Lung (tissue), 12 donors: ENCODE results near the gene FHL1. TPM values are rescaled to one million over a fixed set of nuclear protein-coding genes. Genes with fewer than 3 reads are reported as not detected.

Experiments
- ATAC-seq: fragments of 200-7000 bp; cut with Tn5 transposase; one replicate; pipeline ENCODE4 v1.9.1; 2020; ENCODE audit warnings: moderate number of reproducible peaks; ENCODE audit not compliant: insufficient read depth, low FRiP score
- DNase-seq, 3 donors: peaks; one replicate each; pipeline ENCODE4 v3.0.0-alpha.2; 2013 to 2017
- H3K27ac ChIP-seq, 2 donors: one replicate each; pipeline ENCODE4 v1.5.1; 2013; ENCODE audit warnings: mild to moderate bottlenecking in 2 of 2, moderate library complexity in 2 of 2, control low read depth in 1 of 2, inconsistent platforms in 1 of 2, low read depth in 1 of 2, low read length in 1 of 2
- H3K27me3 ChIP-seq, 3 donors: one replicate each; pipeline ENCODE4 v1.5.1; 2013; ENCODE audit warnings: low read length in 2 of 3; ENCODE audit not compliant: control insufficient read depth in 3 of 3, insufficient read depth in 3 of 3
- H3K36me3 ChIP-seq, 4 donors: one replicate each; pipeline ENCODE4 v1.5.1; 2013; ENCODE audit warnings: low read length in 4 of 4, mild to moderate bottlenecking in 1 of 4, moderate library complexity in 1 of 4; ENCODE audit not compliant: control insufficient read depth in 4 of 4, insufficient read depth in 4 of 4
- H3K4me1 ChIP-seq, 5 donors: one replicate each; pipeline ENCODE4 v1.5.1; 2013; ENCODE audit warnings: low read length in 5 of 5, mild to moderate bottlenecking in 2 of 5, moderate library complexity in 1 of 5; ENCODE audit not compliant: control insufficient read depth in 5 of 5, insufficient read depth in 5 of 5
- H3K4me3 ChIP-seq: one replicate; pipeline ENCODE4 v1.5.1; 2013; ENCODE audit warnings: mild to moderate bottlenecking, control low read depth, moderate library complexity
- H3K9ac ChIP-seq, 2 donors: one replicate each; pipeline ENCODE4 v1.5.1; 2013; ENCODE audit warnings: low read length in 2 of 2, control low read depth in 1 of 2; ENCODE audit not compliant: insufficient read depth in 1 of 2
- H3K9me3 ChIP-seq, 4 donors: one replicate each; pipeline ENCODE4 v1.5.1; 2013; ENCODE audit warnings: low read length in 3 of 4, mild to moderate bottlenecking in 1 of 4, moderate library complexity in 1 of 4; ENCODE audit not compliant: control insufficient read depth in 4 of 4, insufficient read depth in 3 of 4
- CTCF ChIP-seq: IDR thresholded peaks from 2 replicates; pipeline ENCODE4 v1.5.1; 2012; ENCODE audit warnings: mild to moderate bottlenecking; ENCODE audit errors: control extremely low read depth, extremely low read depth
- WGBS, 2 donors: extraction: QIAGEN DNeasy Blood & Tissue Kit; methylation state at CpG; one replicate each; pipeline ENCODE4 v1.1.7; 2013; 5-methylcytosine and 5-hydroxymethylcytosine counted together
- polyA plus RNA-seq, 2 donors: library from polyadenylated mRNA; stranded (reverse); fragments of 200-250 nt; gene quantifications; one replicate each; pipeline ENCODE4 v1.2.1, GENCODE V29; 2013
- total RNA-seq, 2 donors: library from RNA; depleted of rRNA in 1 of 2; stranded (reverse); fragments of >200 nt in 1 of 2; gene quantifications; one replicate each; pipeline ENCODE4 v1.2.1, GENCODE V29; 2014 to 2021
- donor health status: control.
- donor health status: control.
- donor health status: Bipolar disorder and iron deficiency.
- donor health status: healthy.
- donor health status: DM: yes; HTN: yes; CAD: no.

Gene FHL1
- total and polyA plus RNA-seq, 4 donors, result 49.6 to 313 (median 150) TPM

GRCh38 chrX:136201601-136202000 lies 54.3 kb downstream of the FHL1 start:
- DNase-seq (no peak), ATAC-seq (no peak)
- H3K27me3 ChIP-seq, result peaks cover 0 to 8% (median 7%) of the 10 kb centered on the region in 3 donors
- peaks cover 0 to 6% (median 4%) of the 10 kb centered on the region in 5 donors for H3K4me1 ChIP-seq
- H3K4me3 ChIP-seq, result no peak overlapping the region
- no peak overlapping the region for H3K9ac ChIP-seq
- H3K27ac ChIP-seq, result peak overlapping the region in 1 of 2 donors; percentile 45
- 84 to 95% methylated on average over 5 of the region's 5 CpGs for WGBS, 2 donors
- H3K36me3 ChIP-seq, result peaks cover 0 to 2% (median 0%) of the 10 kb centered on the region in 4 donors
- peaks cover 0 to 5% (median 0%) of the 10 kb centered on the region in 4 donors for H3K9me3 ChIP-seq
- no peak for TF ChIP-seq CTCF

- no peak overlapping the region for H3K4me3 ChIP-seq
- H3K9me3 ChIP-seq, result peaks cover 0 to 5% (median 0%) of the 10 kb centered on the region in 4 donors
- peak overlapping the region in 1 of 2 donors; percentile 33 for H3K27ac ChIP-seq
- peaks cover 0 to 8% (median 5%) of the 10 kb centered on the region in 3 donors for H3K27me3 ChIP-seq
- peaks cover 0 to 10% (median 2%) of the 10 kb centered on the region in 4 donors for H3K36me3 ChIP-seq
- no peak for ATAC-seq
- DNase-seq, result no peak
- H3K4me1 ChIP-seq, result peaks cover 0 to 6% (median 4%) of the 10 kb centered on the region in 5 donors
- no peak for TF ChIP-seq CTCF
- no peak overlapping the region for H3K9ac ChIP-seq
- 41 to 46% methylated on average over 5 of the region's 5 CpGs for WGBS, 2 donors
Observed at GRCh38 chrX:136202889-136203288, 55.6 kb downstream of the FHL1 start.

GRCh38 chrX:136203438-136203837 lies 56.1 kb downstream of the FHL1 start:
- peaks cover 0 to 6% (median 4%) of the 10 kb centered on the region in 5 donors for H3K4me1 ChIP-seq
- DNase-seq (no peak), ATAC-seq (no peak)
- H3K9me3 ChIP-seq, result peaks cover 0 to 5% (median 0%) of the 10 kb centered on the region in 4 donors
- H3K9ac ChIP-seq, result no peak overlapping the region
- TF ChIP-seq CTCF, result no peak
- peaks cover 0 to 10% (median 2%) of the 10 kb centered on the region in 4 donors for H3K36me3 ChIP-seq
- no peak overlapping the region for H3K4me3 ChIP-seq
- H3K27ac ChIP-seq, result no peak overlapping the region
- peaks cover 0 to 8% (median 5%) of the 10 kb centered on the region in 3 donors for H3K27me3 ChIP-seq

- Histone ChIP-seq H3K27me3 (peaks cover 0 to 8% (median 5%) of the 10 kb centered on the region in 3 donors), H3K9me3 (peaks cover 0 to 5% (median 0%) of the 10 kb centered on the region in 4 donors), H3K4me1 (peaks cover 0 to 7% (median 4%) of the 10 kb centered on the region in 5 donors), H3K36me3 (peaks cover 0 to 10% (median 2%) of the 10 kb centered on the region in 4 donors), H3K9ac (no peak overlapping the region), H3K27ac (peak overlapping the region in 1 of 2 donors; percentile 58), H3K4me3 (no peak overlapping the region)
- ATAC-seq (no peak), DNase-seq (no peak)
- WGBS, 2 donors, result 25 to 27% methylated on average over 3 of the region's 3 CpGs
- no peak for TF ChIP-seq CTCF
Observed at GRCh38 chrX:136203951-136204350, 56.6 kb downstream of the FHL1 start.
